Embryonic facial prominence (tissue), 1 donor: Measurements from ENCODE around the gene UBE3D.
"Not testable (repeated sequence)": the region's sequence is repeated elsewhere in the genome, so short reads cannot be mapped to it uniquely, and the experiment has no call there.

Source experiments
- DNase-seq: peaks from one replicate; pipeline ENCODE4 v3.0.0-alpha.2; 2016; ENCODE audit errors: extremely low spot score

Gene UBE3D

DNA sequence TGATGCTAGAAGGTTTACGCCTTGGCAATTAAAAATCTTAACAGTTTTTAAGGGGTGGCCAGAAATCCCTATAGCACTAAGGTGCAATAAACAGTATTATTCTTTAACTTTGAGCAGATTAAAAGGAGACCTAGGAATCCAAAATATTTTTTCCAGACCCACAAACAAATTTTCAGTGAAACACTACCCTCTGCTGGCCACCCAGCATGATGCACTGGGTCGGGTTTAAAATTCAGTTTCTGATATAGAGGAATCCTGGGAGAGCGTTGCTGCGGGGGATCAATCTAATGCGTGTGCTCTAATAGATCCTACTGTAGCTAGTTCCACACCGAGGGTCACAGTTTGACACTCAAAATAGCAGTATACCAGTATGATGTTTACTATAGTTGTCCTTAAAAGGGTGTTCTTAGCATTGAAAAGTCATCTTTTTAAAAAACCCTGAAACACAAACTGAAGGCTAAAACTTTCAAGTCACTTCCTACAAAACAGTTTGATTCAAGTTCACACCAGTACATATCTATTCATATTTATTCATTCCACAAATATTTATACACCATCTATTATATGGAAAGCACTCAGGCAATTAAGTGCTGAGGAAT is 10.2 kb downstream of the UBE3D start:
- no peak for DNase-seq

DNA sequence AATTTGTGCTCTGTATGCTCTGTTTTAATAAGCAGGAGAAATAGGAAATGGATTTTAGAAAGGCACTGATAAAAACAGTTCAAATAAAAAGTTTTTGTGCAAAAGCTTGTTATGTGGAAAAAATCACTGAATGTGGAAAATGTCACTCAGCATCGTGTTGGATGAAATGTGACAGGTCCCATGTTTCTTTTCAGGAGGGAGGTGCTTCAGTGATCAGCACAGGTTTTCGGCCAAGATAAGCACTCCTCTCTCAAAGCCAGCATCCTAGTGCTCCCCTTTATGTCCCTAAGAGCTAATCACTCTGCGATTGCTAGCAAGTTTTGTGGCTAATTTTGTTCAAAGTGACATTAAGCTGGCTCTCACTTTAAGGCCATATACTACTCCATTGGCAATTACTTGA is 12.0 kb downstream of the UBE3D start:
- DNase-seq = no peak

DNA sequence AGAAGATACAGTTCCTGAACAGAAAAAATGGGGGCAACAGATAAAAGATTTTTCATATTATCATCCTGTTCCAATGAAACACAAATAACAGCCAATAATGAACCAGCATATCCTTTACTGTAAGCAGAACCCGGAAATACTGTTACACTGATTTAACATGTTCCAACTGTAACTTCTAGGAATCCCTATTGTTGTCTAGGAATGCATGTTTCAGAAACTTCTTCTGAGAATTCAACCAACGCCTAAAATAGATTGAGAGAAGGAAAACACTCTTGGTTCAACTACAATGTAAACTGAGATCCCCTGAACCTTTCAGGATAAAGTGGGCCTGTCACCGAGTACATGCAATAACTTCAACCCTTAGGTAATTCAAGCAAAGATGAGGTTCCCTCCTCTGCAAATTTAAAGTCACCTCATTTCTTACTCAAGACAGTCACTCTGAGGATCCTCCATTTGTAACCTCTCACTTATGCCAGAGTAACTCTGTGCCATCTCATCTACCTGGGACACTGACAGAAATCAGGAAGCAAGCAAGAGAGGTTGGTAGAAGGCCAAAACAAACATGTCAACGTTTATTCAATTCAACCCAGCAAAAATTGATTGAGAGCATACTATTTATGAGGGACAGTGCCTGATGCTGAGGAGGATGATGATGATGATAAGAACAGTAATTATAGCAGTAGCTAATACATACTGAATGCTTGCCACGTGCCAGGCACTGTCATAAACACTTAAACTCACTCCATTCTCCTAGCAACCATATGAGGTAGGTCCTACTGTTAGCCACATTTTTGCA is 14.1 kb downstream of the UBE3D start:
- DNase-seq = no peak

DNA sequence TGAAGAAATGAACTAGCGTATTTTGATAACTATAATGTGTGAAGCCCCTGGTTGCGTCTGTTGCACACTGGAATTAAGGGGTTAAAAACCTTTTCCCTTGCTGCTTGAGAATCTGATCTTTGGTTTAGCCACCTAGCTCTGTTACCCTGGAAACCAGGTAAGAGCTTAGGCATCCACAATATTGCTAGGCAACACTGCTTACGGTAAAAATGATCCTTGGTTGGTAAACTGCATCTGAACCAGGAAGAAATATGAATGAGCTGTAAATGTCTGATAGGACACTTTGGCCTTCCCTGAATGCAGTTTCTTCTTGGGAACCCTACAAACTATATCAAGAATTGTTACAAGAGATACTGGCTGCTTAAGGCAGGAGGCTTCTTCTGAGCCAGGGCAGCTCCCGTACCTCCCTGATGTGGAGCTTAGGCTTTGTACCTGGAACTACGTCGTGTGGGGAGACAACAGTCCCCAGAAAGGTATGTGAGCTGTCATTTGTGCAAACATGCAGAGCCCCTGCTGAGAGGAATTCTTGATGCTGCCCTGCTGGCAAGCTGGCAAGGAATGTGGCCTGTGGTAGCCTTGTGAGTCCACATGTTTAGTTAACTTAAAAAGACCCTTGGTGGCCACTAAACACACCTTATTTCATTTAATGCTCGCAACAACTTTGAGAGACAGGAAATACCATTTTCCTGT is 18.4 kb downstream of the UBE3D start:
- DNase-seq = no peak

DNA sequence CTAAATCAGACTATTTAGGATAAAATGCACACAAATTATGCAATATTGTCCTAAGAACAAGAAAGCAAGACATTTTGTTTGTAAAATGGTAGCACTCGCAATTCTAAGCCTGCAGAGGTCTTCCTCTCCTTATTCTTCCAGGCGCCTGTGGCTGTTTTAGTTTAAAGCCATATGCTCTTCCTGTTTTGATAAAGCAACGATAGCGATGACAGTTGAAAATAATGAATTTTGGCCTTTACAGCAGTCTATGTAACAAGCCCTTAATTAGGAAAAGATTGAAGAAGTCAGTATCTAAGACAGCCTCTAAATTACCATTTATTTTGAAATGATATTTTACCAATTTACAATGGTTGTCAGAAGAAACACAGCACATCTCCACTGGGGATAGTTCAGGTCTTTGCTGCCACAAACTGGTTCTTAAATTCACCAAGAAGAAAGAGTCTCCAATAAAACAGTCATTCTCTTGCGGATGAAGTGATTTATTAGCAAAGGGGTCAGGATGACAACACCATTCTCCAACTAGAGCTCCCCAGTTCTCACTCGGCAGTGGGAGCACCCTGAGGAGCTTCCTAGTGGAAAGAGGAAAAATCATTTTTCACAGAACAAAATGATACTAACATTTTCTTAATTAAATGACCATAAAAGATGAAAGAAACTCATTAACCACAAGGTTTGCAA is 21.4 kb downstream of the UBE3D start:
- no peak for DNase-seq

DNA sequence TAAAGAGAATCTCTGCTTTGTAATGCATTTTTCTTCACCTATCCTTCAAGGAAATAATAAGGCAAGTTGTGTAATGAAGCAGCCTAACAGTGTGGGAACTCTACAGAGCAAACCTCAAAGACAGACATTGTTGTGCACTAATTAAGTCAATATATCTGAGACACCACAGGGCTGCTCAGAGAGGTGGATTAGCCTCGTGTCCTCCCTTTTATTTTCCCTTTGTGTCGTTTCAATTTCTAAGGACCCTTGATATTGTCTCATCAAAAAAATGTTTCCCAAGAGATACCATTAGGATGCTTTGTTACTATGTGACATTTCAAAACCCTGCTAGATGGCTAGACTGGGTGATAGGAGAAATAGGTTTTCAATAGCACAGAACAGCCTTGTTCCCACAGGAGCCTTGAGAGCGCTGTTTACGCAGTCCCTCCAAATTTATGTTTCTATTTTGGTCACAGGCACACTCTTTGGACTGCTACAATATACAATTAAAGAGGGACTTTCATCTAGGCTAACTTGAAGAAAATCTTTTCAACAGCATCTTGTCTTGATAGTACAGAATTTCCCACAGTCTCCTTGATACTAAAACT is 23.1 kb downstream of the UBE3D start:
- no peak for DNase-seq

DNA sequence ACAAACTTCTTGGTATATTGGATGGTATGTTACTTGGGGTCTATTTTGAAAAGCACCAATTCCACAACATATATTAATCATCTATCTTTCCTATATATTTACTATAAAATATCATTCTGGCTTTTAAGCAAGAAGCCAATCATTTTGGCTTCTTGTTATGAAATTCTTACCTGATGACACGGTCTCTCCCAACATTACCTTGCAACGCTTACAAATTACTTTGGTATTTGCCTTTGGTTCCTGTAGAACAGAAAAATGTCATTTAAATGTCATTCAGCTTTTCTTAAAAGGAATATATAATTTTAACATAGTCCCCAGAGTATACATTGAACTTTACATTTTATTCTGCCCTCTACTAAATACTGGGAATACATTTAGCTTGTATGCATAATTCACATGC is 27.4 kb downstream of the UBE3D start:
- no peak for DNase-seq

DNA sequence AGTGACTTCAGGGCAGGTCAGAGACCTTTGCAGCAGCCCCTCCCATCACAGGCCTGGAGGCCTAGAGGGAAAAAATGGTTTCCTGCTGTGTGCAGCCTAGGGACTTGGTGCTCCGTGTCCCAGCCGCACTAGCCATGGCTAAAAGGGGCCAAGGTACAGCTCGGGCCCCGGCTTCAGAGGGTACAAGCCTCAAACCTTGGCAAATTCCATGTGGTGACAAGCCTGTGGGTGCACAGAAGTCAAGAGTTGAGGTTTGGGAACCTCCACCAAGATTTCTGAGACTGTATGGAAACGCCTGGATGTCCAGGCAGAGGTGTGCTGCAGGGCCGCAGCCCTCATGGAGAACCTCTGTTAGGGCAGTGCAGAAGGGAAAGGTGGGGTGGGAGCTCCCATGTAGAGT is 34.0 kb downstream of the UBE3D start:
- DNase-seq = no peak

DNA sequence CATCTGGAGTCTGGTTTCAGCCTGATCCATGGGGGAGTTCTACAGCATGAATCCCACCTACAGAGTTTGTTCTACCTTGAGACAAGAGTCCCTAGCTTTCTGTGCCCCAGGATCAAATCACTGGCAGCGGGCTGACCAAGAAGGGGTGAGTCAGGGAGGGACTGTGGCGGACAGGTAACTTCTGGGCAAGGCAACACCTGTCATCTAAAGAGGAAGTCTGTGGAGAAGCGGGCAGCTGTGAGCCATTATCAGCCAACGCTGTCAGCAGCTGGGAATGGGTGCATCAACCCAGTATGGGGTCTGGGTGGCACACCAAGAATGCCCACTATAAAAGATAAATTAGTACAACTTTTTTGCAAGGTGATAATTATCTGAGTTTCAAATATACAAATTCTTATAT is 45.9 kb downstream of the UBE3D start:
- no peak for DNase-seq

DNA sequence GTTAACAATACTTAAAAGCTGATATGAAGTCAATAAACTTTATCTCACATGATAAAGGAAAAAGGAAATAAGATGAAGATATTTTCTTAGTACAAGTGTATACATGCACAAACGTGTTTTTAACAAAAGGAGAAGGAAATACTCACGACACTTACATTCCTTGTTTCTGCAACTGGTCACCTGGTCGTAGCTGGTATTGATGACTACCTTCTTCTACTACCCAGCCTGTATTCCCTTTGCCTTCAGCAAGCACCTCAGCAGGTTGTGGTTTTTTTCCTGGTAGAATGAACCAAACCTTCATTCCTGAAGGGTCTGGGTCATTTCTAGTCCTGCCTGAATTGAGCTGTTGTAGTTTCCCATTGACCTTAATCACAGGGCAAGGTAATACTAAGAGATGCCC is 54.5 kb downstream of the UBE3D start:
- DNase-seq = not testable (repeated sequence)

DNA sequence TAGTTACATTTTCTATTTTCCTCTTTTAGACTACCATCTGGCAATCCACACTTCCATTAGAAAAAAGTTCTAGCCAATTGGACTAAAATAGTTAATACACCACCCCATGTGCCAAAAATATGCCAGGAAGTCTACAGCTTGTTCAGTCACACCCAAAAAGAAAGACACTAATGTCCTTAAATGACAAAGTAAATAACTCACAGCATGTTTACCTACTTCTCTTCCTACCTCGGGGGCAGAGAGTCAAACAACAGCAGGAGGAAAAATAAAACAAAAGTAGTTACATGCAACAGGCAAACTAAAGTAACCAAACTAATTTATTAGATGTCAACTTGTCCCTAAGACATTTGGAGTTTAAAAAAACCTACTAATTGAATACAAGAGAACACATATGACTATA is 57.0 kb downstream of the UBE3D start:
- DNase-seq = no peak

DNA sequence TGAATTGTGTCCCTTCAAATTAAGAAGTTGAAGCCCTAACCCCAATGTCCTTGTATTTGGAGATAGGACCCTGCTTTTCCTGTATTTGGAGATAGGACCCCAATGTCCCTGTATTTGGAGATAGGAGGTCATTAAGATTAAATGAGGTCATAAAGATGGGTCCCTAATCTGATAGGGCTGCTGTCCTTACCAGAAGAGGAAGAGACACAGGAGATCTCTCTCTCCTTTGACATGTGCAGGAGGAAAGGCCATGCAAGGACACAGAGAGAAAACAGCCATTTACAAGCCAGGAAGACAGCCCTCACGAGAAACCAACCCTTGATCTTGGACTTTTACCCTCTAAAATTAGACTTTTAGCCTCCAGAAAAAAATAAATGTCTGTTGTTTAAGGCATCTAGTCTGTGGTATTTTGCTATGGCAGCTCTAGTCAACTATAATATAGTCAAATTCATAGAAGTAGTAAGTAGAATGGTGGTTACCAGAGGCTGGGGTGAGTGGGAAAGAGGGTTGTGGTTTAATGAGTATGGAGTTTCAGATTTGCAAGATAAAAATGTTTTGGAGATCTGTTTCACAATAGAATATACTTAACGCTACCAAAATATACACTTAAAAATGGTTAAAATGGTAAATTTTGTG is 59.3 kb downstream of the UBE3D start:
- no peak for DNase-seq

DNA sequence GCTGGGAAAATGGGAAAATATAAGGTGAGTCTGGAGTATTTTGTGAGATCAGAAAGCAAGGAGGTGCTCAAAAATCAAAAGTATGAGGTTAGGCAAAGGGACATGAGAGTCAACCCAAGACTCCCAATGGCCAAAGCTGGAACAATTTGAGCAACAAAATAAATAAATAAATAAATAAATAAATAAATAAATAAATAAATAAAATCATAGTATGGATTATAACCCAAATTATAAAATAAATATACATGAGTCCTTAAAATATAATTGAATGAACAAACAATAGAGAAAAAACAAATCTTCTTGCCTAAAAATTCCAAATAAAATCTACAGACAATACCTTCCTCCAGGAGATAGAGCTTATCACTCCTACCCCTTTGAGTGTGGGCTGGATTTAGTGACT is 69.5 kb downstream of the UBE3D start:
- DNase-seq = no peak

DNA sequence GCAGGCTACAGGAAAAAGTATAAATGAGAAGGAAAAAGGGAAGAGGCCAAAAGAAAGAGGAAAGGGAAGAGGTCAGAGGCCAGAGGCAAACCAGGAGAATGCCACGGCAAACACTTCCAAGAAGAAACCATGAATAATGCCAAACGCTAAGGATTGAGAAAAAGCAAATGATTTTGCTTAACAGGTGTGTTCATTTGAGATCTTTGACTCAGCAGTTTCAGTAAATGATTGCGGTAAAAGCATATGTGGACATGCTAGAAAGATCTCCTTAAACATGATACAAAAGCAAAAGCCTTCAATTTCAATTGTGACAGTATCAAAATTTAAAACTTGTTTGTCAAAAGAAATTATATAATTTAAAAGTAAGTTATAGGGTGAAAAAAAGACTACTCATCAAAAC is 70.6 kb downstream of the UBE3D start:
- DNase-seq = no peak

DNA sequence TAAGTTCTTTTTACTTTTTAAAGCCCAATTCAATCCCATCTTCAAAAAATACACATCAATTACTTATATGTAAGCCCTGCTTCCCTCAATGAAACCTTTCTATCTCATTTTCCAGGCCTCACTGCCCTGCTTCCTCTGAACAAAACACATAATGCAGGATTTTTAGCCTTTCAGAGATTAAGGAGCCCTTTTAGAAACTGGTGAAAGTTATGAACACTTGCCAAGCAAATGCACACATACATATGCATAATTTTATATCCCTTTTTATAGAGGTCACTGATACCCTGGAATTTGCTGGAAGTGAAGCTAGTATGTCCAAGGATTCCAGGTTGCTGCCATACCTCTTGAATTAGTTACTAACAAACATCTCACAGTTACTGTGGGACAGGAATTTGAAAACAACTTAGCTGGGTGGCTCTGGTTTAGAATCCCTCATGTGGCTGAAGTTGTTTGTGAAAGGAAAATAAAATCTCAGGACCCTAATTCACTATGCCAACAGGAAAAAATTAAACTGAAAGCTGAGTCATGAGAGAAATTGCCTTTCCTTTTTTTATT is 75.8 kb downstream of the UBE3D start:
- no peak for DNase-seq

DNA sequence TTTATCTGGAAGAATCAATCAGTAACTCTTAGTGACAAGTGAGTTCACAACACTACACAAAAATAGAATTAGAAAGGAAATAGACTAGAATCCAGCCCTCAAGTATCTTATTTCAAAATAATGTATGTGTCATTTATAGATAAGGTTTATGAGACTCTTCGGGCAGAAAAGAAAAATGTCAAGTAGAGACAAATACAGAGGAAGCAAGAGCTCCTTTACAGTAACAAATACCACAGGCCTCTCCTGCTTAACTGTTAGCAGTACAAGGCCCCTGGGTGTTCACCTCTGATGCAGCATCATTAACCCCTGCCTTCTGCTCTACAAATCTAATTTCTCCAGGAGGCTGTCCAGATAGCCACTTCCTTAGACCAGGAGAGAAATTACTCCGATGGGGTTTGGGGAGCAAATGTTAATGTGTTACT is 76.7 kb downstream of the UBE3D start:
- DNase-seq = no peak

DNA sequence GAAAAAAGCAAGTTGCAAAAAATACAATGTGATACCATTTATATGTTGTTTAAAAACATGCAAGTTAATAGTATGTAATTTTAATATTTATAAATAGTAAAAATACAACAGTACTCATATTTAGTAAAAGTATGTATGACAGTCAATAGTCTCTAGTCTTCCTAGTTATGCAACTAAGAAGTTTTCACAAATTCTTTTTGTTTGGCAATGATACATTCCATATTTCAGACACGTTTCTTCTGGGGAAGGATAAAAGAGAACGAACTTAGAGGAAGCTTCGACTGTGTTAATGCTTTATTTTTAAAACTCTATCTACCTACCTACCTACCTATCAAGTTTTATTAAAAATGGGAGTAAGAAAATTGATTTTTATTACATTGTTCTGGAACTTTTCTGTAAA is 77.7 kb downstream of the UBE3D start:
- no peak for DNase-seq

DNA sequence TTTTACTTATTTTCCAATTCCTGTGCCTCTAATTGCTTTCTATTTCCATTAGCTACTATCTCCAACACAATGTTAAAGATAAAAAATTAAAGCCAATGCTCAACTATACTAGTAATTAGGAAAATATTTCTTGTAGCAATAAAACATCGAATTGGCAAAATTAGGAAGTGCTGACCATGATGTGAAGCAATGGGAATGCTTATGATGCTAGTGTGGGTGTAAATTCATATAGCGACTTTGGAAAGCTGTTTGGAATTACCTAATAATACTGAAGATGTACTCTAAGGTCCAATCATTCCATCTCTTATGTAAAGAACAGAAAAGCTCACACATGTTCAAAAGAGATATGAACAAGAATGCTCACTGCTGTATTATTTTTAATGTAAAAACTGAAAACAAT is 78.2 kb downstream of the UBE3D start:
- DNase-seq = no peak

DNA sequence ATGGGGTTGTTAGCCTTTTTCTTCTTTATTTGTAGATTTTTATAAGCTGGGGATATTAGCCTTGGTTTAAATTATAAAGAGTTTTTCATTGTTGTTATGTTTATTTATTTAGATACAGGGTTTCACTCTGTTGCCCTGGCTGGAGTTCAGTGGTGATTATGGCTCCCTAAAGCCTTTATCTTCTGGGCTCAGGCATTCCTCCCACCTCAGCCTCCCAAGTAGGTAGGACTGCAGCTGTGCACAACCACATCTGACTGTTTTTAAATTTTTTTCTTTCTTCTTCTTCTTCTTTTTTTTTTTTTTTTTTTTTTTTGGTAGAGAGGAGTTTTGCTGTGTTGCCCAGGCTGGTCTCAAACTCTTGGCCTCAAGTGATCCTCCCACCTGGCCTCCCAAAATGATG is 80.9 kb downstream of the UBE3D start:
- no peak for DNase-seq

DNA sequence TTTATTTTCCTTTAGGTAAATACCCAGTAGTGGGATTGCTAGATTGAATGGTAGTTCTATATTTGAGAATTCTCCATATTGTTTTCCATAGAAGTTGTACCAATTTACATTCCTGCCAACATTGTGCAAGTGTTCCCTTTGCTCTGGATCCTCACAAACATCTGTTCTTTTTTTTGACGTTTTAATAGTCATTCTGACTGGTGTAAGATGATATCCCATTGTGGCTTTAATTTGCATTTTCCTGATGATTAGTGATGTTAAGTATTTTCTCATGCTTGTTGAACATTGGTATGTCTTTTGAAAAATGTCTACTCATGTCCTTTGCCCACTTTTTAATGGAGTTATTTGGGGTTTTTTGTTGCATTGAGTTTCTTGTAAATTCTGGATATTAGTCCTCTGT is 85.6 kb downstream of the UBE3D start:
- DNase-seq = no peak

DNA sequence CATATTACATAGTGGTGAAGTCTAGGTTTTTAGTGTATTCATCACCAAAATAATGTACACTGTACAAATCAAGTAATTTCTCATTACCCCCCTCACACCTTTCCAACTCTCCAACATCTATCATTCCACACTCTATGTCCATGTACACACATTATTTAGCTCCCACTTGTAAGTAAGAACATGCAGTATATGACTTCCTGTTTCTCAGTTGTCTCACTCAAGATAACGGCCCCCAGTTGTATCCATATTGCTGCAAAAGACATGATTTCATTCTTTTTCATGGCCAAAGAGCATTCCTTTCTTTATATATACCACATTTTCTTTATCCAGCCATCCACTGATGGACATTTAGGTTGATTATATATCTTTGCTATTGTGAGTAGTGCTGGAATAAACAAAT is 86.0 kb downstream of the UBE3D start:
- DNase-seq = no peak
